ENCODE results near the gene CDKN1B. TPM values are rescaled to one million over a fixed set of nuclear protein-coding genes. Genes with fewer than 3 reads are reported as not detected.

The CDKN1B gene
- total and polyA plus RNA-seq, 2 of the 13 experiments (the other 11 are each of a cell fraction or from before 2014, with no cell fraction given), result 20.1 to 37.2 TPM

GRCh38 chr12:12723681-12724420 lies 6.7 kb downstream of the CDKN1B start (continued):
- TF ChIP-seq ZNF441 (CRISPR knock-in tag; IDR thresholded peaks at IDR 0.05; ENCODE audit: borderline replicate concordance), result peak; percentile 59
- 0 out of 2 replicates have a peak, but pooled peaks have one; percentile 9 for TF ChIP-seq MED1 (CRISPR knock-in tag; IDR thresholded peaks at IDR 0.05)
- no peak for TF ChIP-seq RBM39 (IDR thresholded peaks at IDR 0.05; ENCODE audit: low read depth, low read length, poor library complexity, severe bottlenecking)
- TF ChIP-seq RCOR2 (CRISPR knock-in tag; IDR thresholded peaks at IDR 0.05), result no peak
- no peak for TF ChIP-seq ZNF496 (CRISPR knock-in tag; IDR thresholded peaks at IDR 0.05; ENCODE audit: insufficient replicate concordance)
- TF ChIP-seq NR0B2 (CRISPR knock-in tag; IDR thresholded peaks at IDR 0.05), result 0 out of 2 replicates have a peak, but pooled peaks have one; percentile 61
- peak; percentile 43; the same call in 1 of the 2 replicates for TF ChIP-seq ZNF574 (CRISPR knock-in tag; IDR thresholded peaks at IDR 0.05)
- TF ChIP-seq RAD51 (IDR thresholded peaks at IDR 0.05; ENCODE audit: borderline replicate concordance), result no peak
- 0 out of 2 replicates have a peak, but pooled peaks have one; percentile 29 for TF ChIP-seq ZNF770 (CRISPR knock-in tag; IDR thresholded peaks at IDR 0.05)
- TF ChIP-seq ZNF800 (CRISPR knock-in tag; IDR thresholded peaks at IDR 0.05), result no peak
- peak; percentile 74; the same call in 1 of the 2 replicates for TF ChIP-seq ZNF788 (CRISPR knock-in tag; IDR thresholded peaks at IDR 0.05; ENCODE audit: borderline replicate concordance)
- no peak for TF ChIP-seq RXRB (CRISPR knock-in tag; IDR thresholded peaks at IDR 0.05; ENCODE audit: borderline replicate concordance)
- no peak for TF ChIP-seq KDM1A (CRISPR knock-in tag; IDR thresholded peaks at IDR 0.05)
- no peak for TF ChIP-seq FOXJ3 (CRISPR knock-in tag; IDR thresholded peaks at IDR 0.05; ENCODE audit: borderline replicate concordance)
- no peak for TF ChIP-seq EZH2 (conservative IDR thresholded peaks at IDR 0.05; ENCODE audit: low read depth, low read length)
- TF ChIP-seq NAIF1 (CRISPR knock-in tag; IDR thresholded peaks at IDR 0.05; ENCODE audit: borderline replicate concordance), result no peak
- peak; percentile 72 for TF ChIP-seq AKAP8 (CRISPR knock-in tag; IDR thresholded peaks at IDR 0.05)
- no peak for TF ChIP-seq ZBTB7B (CRISPR knock-in tag; IDR thresholded peaks at IDR 0.05)
- peak; percentile 67; the same call in 1 of the 2 replicates for TF ChIP-seq THAP8 (CRISPR knock-in tag; IDR thresholded peaks at IDR 0.05; ENCODE audit: borderline replicate concordance)
- TF ChIP-seq ZNF451 (CRISPR knock-in tag; IDR thresholded peaks at IDR 0.05), result no peak
- TF ChIP-seq ZSCAN22 (CRISPR knock-in tag; IDR thresholded peaks at IDR 0.05), result no peak
